ENCODE measurements around the gene DNAJB1.

DNA sequence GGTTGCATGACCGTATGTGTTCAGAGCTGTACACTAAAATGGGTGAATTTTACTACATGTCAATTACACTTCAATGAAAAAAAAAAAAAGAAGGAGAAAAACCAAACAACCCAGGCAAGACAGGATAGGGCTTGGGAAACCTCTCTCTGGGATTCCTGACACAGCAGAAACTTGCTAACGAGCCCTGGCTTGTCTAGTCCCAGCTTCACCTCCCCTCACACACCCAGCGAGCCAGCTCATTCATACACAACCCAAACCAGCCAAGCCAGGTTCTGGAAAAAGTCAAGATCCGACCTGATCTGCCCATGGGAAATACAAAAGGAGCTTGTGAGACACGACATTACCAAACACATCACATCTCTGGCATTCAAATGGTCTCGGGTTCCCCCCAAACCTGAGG lies 7.5 kb upstream of the DNAJB1 start:
- TF ChIP-seq POLR2A (IDR thresholded peaks at IDR 0.05), result no peak
- TF ChIP-seq, protein P1, sequence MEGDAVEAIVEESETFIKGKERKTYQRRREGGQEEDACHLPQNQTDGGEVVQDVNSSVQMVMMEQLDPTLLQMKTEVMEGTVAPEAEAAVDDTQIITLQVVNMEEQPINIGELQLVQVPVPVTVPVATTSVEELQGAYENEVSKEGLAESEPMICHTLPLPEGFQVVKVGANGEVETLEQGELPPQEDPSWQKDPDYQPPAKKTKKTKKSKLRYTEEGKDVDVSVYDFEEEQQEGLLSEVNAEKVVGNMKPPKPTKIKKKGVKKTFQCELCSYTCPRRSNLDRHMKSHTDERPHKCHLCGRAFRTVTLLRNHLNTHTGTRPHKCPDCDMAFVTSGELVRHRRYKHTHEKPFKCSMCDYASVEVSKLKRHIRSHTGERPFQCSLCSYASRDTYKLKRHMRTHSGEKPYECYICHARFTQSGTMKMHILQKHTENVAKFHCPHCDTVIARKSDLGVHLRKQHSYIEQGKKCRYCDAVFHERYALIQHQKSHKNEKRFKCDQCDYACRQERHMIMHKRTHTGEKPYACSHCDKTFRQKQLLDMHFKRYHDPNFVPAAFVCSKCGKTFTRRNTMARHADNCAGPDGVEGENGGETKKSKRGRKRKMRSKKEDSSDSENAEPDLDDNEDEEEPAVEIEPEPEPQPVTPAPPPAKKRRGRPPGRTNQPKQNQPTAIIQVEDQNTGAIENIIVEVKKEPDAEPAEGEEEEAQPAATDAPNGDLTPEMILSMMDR (IDR thresholded peaks at IDR 0.05 in 4 of 5, conservative IDR thresholded peaks at IDR 0.05 in 1 of 5), result no peak
